GM12873 (cell line): ENCODE data around the gene STING1.
A peak's percentile ranks its signal among the peaks of the same experiment; 100 is the strongest.

ENCODE experiments used
- CTCF ChIP-seq: IDR thresholded peaks from 2 replicates; pipeline ENCODE4 v1.5.1; 2012; ENCODE audit warnings: low read depth, mild to moderate bottlenecking, moderate library complexity, low read length, control low read depth; ENCODE audit not compliant: insufficient read depth; ENCODE audit errors: missing control alignments

STING1 gene

GRCh38 chr5:139474890-139475791 lies 7.4 kb downstream of the STING1 start:
- no peak for TF ChIP-seq CTCF

GRCh38 chr5:139473565-139473964 lies 9.0 kb downstream of the STING1 start:
- TF ChIP-seq CTCF, result peak; percentile 6

GRCh38 chr5:139473105-139473504 lies 9.5 kb downstream of the STING1 start:
- TF ChIP-seq CTCF, result no peak

GRCh38 chr5:139472386-139473030 lies 10.1 kb downstream of the STING1 start:
- no peak for TF ChIP-seq CTCF

- TF ChIP-seq CTCF, result no peak
Observed at GRCh38 chr5:139470821-139471300, 11.7 kb downstream of the STING1 start, which contains the start of gene SMIM33. SMIM33 (plus strand) TSS chr5:139471004; CDS start chr5:139471122, 118 bp downstream.

GRCh38 chr5:139468421-139468931 lies 14.1 kb downstream of the STING1 start:
- no peak for TF ChIP-seq CTCF
